ENCODE measurements around the gene DCHS1.
"Not testable (repeated sequence)": the region's sequence is repeated elsewhere in the genome, so short reads cannot be mapped to it uniquely, and the experiment has no call there.

The DCHS1 gene, protein sequence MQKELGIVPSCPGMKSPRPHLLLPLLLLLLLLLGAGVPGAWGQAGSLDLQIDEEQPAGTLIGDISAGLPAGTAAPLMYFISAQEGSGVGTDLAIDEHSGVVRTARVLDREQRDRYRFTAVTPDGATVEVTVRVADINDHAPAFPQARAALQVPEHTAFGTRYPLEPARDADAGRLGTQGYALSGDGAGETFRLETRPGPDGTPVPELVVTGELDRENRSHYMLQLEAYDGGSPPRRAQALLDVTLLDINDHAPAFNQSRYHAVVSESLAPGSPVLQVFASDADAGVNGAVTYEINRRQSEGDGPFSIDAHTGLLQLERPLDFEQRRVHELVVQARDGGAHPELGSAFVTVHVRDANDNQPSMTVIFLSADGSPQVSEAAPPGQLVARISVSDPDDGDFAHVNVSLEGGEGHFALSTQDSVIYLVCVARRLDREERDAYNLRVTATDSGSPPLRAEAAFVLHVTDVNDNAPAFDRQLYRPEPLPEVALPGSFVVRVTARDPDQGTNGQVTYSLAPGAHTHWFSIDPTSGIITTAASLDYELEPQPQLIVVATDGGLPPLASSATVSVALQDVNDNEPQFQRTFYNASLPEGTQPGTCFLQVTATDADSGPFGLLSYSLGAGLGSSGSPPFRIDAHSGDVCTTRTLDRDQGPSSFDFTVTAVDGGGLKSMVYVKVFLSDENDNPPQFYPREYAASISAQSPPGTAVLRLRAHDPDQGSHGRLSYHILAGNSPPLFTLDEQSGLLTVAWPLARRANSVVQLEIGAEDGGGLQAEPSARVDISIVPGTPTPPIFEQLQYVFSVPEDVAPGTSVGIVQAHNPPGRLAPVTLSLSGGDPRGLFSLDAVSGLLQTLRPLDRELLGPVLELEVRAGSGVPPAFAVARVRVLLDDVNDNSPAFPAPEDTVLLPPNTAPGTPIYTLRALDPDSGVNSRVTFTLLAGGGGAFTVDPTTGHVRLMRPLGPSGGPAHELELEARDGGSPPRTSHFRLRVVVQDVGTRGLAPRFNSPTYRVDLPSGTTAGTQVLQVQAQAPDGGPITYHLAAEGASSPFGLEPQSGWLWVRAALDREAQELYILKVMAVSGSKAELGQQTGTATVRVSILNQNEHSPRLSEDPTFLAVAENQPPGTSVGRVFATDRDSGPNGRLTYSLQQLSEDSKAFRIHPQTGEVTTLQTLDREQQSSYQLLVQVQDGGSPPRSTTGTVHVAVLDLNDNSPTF (N-terminal part only)

DNA sequence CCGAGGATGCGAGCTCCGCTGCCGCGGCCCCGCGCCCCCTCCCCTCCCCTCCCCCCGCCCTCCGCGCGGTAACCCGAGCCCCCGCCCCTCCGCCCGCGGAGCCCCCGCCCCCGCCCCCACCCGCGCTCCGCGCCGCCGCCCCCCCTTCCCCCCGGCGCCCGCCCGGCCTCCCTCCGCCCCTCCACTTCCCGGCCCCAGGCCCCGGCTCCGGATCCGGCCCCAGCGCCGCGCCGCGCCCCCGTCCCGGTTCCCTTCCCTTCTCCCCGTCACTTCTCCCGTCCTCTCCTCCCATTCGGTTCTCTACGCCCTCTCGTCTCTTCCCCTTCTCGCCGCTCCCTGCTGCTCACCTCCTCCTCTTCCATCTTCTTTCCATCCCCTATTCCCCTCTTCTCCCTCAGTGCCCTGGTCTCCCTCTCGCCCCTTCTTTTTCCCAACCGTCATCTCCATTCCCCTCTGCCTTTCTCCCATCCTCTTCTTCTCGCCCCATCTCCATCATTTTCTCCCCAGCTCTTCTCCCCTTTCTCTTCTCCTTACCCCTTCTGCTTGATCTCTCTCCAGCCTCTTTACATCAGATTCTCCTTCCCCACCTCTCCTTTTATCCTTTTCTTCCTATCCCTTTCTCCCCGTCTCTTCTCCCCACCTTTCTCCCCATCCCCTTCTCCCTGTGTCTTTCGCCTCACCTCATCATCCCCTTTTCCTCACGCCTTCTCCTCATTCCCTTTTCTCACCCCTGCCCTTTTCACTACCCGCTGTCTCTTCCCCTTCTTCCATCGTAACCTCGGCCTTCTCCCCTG, at the start of gene DCHS1:
TSS of gene DCHS1 (minus strand) at position 20 of the 794 bp plus-strand sequence. CDS start 14,196 bp downstream, outside the sequence.
- H3K4me1 ChIP-seq (ENCODE audit: insufficient read depth, low read length, poor library complexity, severe bottlenecking) = no peaks in the 10 kb centered on the region
- no peaks in the 10 kb centered on the region for H3K36me3 ChIP-seq (ENCODE audit: insufficient read depth, low read length)
- H3K79me2 ChIP-seq (ENCODE audit: insufficient read depth, low read length) = no peaks in the 10 kb centered on the region
- H3K4me3 ChIP-seq (ENCODE audit: low read length, poor library complexity, severe bottlenecking) = no peak within 1 kb of the TSS
- H3K4me2 ChIP-seq (ENCODE audit: low read depth, low read length, poor library complexity, severe bottlenecking) = peak within 1 kb of the TSS; percentile 27
- no peaks in the 10 kb centered on the region for H4K20me1 ChIP-seq (ENCODE audit: insufficient read depth, low read length, poor library complexity, severe bottlenecking)
- H3K9ac ChIP-seq (ENCODE audit: low read depth, low read length, poor library complexity, severe bottlenecking) = no peak within 1 kb of the TSS
- no peaks in the 10 kb centered on the region for H3K9me2 ChIP-seq (replicated peaks; ENCODE audit: low read depth, low read length)
- H3F3A ChIP-seq (ENCODE audit: low read depth) = no peaks in the 10 kb centered on the region
- H3K27me3 ChIP-seq (ENCODE audit: insufficient read depth, low read length, poor library complexity, severe bottlenecking) = no peaks in the 10 kb centered on the region
- TF ChIP-seq, protein P1, sequence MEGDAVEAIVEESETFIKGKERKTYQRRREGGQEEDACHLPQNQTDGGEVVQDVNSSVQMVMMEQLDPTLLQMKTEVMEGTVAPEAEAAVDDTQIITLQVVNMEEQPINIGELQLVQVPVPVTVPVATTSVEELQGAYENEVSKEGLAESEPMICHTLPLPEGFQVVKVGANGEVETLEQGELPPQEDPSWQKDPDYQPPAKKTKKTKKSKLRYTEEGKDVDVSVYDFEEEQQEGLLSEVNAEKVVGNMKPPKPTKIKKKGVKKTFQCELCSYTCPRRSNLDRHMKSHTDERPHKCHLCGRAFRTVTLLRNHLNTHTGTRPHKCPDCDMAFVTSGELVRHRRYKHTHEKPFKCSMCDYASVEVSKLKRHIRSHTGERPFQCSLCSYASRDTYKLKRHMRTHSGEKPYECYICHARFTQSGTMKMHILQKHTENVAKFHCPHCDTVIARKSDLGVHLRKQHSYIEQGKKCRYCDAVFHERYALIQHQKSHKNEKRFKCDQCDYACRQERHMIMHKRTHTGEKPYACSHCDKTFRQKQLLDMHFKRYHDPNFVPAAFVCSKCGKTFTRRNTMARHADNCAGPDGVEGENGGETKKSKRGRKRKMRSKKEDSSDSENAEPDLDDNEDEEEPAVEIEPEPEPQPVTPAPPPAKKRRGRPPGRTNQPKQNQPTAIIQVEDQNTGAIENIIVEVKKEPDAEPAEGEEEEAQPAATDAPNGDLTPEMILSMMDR (conservative IDR thresholded peaks at IDR 0.05; ENCODE audit: low read length) = no peak
- no peak for TF ChIP-seq EZH2phosphoT487 (IDR thresholded peaks at IDR 0.05; ENCODE audit: borderline replicate concordance)
- H3K9me3 ChIP-seq (ENCODE audit: insufficient read depth, low read depth, low read length) = no peaks in the 10 kb centered on the region
- peak within 1 kb of the TSS; percentile 42; the same call in 1 of the 2 replicates for H2AFZ ChIP-seq (ENCODE audit: low read length)

DNA sequence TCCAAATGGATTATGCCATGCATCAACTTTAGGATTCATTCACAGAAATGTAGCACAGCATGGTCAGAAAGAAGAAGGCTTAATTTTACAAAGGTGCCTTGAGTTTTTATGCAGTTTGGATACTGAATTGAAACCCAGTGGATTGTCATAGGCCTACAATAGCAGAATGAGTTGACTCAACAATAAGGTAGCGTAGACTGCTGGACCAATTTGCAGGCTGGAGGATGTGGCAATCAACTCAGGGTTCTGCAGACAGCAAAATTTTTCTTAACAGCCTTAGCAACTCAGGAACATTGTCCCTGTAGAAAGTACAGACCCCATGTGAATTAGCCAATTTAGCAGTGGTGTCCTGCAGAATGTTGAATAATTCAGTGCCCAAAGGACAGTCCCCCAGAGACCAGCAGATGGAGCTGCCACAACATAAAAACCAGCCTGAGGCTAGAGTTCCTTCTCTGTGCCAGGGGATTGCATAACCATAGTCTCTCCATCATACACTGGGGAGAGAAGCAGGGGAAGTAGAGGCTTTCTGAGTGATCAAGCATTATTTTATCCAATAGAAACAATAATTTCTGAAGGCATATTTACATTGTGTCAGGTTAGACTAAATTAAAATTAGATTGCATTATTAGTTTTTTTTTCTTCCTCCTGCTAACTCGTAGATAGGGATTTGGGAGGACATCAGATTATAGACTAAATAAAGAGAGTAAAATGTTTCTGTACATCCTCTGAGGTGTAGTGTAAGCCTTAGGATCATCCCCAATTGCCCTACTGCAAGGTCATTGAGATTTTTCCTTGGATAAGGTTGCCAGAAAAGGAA, 47.8 kb upstream of the DCHS1 start:
- Histone ChIP-seq H3K9me2 (replicated peaks; ENCODE audit: low read depth, low read length) (no peaks in the 10 kb centered on the region), H3K4me3 (ENCODE audit: low read length, poor library complexity, severe bottlenecking) (no peak overlapping the region), H3F3A (ENCODE audit: low read depth) (no peaks in the 10 kb centered on the region), H3K27me3 (ENCODE audit: insufficient read depth, low read length, poor library complexity, severe bottlenecking) (no peaks in the 10 kb centered on the region), H3K36me3 (ENCODE audit: insufficient read depth, low read length) (no peaks in the 10 kb centered on the region), H3K4me1 (ENCODE audit: insufficient read depth, low read length, poor library complexity, severe bottlenecking) (peaks cover 3% of the 10 kb centered on the region), H3K9me3 (ENCODE audit: insufficient read depth, low read depth, low read length) (no peaks in the 10 kb centered on the region), H3K4me2 (ENCODE audit: low read depth, low read length, poor library complexity, severe bottlenecking) (no peak overlapping the region), H3K9ac (ENCODE audit: low read depth, low read length, poor library complexity, severe bottlenecking) (no peak overlapping the region), H3K79me2 (ENCODE audit: insufficient read depth, low read length) (no peaks in the 10 kb centered on the region), H2AFZ (ENCODE audit: low read length) (no peak overlapping the region), H4K20me1 (ENCODE audit: insufficient read depth, low read length, poor library complexity, severe bottlenecking) (no peaks in the 10 kb centered on the region)
- TF ChIP-seq, protein P1 (conservative IDR thresholded peaks at IDR 0.05; ENCODE audit: low read length) = peak; percentile 88
- no peak for TF ChIP-seq EZH2phosphoT487 (IDR thresholded peaks at IDR 0.05; ENCODE audit: borderline replicate concordance)

DNA sequence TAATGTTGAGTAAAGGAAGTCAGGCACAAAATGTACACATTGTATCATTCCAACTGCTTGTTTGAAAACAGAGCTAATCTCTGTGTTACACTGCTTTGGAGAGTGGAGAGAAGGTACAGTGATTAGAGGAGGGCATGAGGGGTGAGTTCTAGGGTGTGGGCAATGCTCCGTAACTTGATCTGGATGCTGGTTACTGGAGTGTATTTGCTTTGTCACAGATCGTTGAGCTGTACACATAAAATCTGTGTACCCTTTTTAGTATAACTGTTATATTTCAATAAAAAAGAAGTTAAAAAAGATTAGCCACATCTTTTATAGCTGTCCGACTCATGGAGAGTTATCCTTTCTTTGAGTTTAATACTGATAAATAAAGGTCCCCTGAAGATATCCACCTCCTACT, 46.3 kb upstream of the DCHS1 start:
- not testable (repeated sequence) for H3K4me2 ChIP-seq (ENCODE audit: low read depth, low read length, poor library complexity, severe bottlenecking); H3K9ac ChIP-seq (ENCODE audit: low read depth, low read length, poor library complexity, severe bottlenecking); H2AFZ ChIP-seq (ENCODE audit: low read length); H3K9me2 ChIP-seq (replicated peaks; ENCODE audit: low read depth, low read length); H3F3A ChIP-seq (ENCODE audit: low read depth); H3K36me3 ChIP-seq (ENCODE audit: insufficient read depth, low read length); H3K9me3 ChIP-seq (ENCODE audit: insufficient read depth, low read depth, low read length); H3K27me3 ChIP-seq (ENCODE audit: insufficient read depth, low read length, poor library complexity, severe bottlenecking); H3K79me2 ChIP-seq (ENCODE audit: insufficient read depth, low read length); H3K4me1 ChIP-seq (ENCODE audit: insufficient read depth, low read length, poor library complexity, severe bottlenecking); H4K20me1 ChIP-seq (ENCODE audit: insufficient read depth, low read length, poor library complexity, severe bottlenecking); H3K4me3 ChIP-seq (ENCODE audit: low read length, poor library complexity, severe bottlenecking)
